ENCODE results near the gene APBB1.

DNA sequence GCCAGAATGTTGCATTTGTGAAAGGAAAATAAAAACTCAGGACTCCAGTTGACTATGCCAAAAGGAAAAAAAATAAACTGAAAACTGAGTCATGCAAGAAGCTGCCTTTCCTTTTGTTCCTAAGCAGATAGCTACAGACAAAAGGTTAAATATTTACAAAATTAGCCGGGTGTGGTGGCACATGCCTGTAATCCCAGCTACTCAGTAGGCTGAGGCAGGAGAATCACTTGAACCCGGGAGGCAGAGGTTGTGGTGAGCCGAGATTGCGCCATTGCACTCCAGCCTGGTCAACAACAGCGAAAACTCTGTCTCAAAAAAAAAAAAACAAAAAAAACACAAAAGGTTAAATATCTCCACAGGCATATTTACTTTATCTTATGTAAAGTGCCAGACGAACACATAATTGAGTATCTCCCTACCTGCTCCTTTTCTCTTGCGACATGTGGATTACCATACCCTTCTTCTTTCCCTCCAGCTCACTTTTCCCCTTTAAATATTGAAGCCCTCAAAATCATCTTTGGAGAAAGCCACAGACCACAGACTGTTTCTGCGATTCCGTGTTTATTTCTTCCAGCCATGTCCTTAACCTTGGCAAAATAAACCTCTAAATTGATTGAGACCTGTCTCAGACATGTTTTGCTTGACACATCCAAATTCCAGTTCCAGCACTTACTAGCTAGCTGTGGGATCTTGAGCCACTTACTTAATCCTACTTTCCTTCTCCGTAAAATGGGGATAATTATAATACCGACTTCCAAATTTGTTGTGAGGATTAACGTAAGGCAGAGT is 30.9 kb downstream of the APBB1 start:
- TF ChIP-seq, protein P1, sequence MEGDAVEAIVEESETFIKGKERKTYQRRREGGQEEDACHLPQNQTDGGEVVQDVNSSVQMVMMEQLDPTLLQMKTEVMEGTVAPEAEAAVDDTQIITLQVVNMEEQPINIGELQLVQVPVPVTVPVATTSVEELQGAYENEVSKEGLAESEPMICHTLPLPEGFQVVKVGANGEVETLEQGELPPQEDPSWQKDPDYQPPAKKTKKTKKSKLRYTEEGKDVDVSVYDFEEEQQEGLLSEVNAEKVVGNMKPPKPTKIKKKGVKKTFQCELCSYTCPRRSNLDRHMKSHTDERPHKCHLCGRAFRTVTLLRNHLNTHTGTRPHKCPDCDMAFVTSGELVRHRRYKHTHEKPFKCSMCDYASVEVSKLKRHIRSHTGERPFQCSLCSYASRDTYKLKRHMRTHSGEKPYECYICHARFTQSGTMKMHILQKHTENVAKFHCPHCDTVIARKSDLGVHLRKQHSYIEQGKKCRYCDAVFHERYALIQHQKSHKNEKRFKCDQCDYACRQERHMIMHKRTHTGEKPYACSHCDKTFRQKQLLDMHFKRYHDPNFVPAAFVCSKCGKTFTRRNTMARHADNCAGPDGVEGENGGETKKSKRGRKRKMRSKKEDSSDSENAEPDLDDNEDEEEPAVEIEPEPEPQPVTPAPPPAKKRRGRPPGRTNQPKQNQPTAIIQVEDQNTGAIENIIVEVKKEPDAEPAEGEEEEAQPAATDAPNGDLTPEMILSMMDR (IDR thresholded peaks at IDR 0.05): no peak
- TF ChIP-seq POLR2AphosphoS5 (IDR thresholded peaks at IDR 0.05): no peak

Measured in sigmoid colon (tissue), 4 donors.